Bone marrow (tissue), 2 donors: Measurements from ENCODE around the gene ARL10.

Experiments
- DNase-seq, 2 donors: peaks; one replicate each; lab custom pipeline; 2025; lab: John Stamatoyannopoulos, UW

ARL10 gene

GRCh38 chr5:176365351-176366231, at the start of gene ARL10:
Gene ARL10, plus strand, starts transcription at chr5:176365487. Its CDS starts 77 bp downstream, at chr5:176365564.
- DNase-seq, result peak in 1 of 2 donors; percentile 30

- DNase-seq, result no peak
Measured at GRCh38 chr5:176317534-176318374, 47.5 kb upstream of the ARL10 start.

- DNase-seq, result no peak
Measured at GRCh38 chr5:176319827-176320554, 45.3 kb upstream of the ARL10 start.

- no peak for DNase-seq
Measured at GRCh38 chr5:176320577-176320976, 44.7 kb upstream of the ARL10 start.

- DNase-seq, result no peak
Measured at GRCh38 chr5:176334031-176334770, 31.1 kb upstream of the ARL10 start.

GRCh38 chr5:176337913-176338312, 27.4 kb upstream of the ARL10 start:
- no peak for DNase-seq

GRCh38 chr5:176339304-176339703, 26.0 kb upstream of the ARL10 start:
- no peak for DNase-seq

- DNase-seq, result no peak
Measured at GRCh38 chr5:176341325-176342157, 23.7 kb upstream of the ARL10 start.

GRCh38 chr5:176342158-176342483, 23.2 kb upstream of the ARL10 start:
- DNase-seq, result no peak

- no peak for DNase-seq
Measured at GRCh38 chr5:176342766-176343458, 22.4 kb upstream of the ARL10 start.

- no peak for DNase-seq
Measured at GRCh38 chr5:176350416-176350815, 14.9 kb upstream of the ARL10 start.

- no peak for DNase-seq
Measured at GRCh38 chr5:176352116-176352878, 13.0 kb upstream of the ARL10 start.

GRCh38 chr5:176353533-176353932, 11.8 kb upstream of the ARL10 start:
- DNase-seq, result no peak

GRCh38 chr5:176355400-176356178, 9.7 kb upstream of the ARL10 start:
- DNase-seq, result no peak

- no peak for DNase-seq
Measured at GRCh38 chr5:176356179-176356566, 9.1 kb upstream of the ARL10 start.

GRCh38 chr5:176359658-176360057, 5.6 kb upstream of the ARL10 start:
- no peak for DNase-seq

GRCh38 chr5:176360894-176361436, 4.3 kb upstream of the ARL10 start:
- DNase-seq, result peak in 1 of 2 donors; percentile 53
